K562 (cell line): ENCODE results near the gene ZNF558. TPM values are rescaled to one million over a fixed set of nuclear protein-coding genes. Genes with fewer than 3 reads are reported as not detected.
A peak's percentile ranks its signal among the peaks of the same experiment; 100 is the strongest.

Experiments used
- AFF4 ChIP-seq: sonication (generic); formaldehyde crosslinking; IDR thresholded peaks from 2 replicates; pipeline ENCODE4 v1.8.0; 2023; ENCODE audit warnings: mild to moderate bottlenecking, missing genetic modification reagents
- ARID3B ChIP-seq: fragments of 250-450 bp; sonication (Bioruptor Pico); IDR thresholded peaks from 2 replicates; pipeline ENCODE4 v1.4.0; 2020; ENCODE audit warnings: borderline replicate concordance
- BCOR ChIP-seq: fragments of 450-650 bp; IDR thresholded peaks from 2 replicates; pipeline ENCODE4 v1.6.1; 2016
- CREBBP ChIP-seq: IDR thresholded peaks from one replicate; pipeline ENCODE4 v1.6.1; 2012; ENCODE audit warnings: low read depth, mild to moderate bottlenecking, control low read depth, inconsistent platforms, low read length
- E2F5 ChIP-seq: sonication (generic); formaldehyde crosslinking; IDR thresholded peaks from 2 replicates; pipeline ENCODE4 v1.8.0; 2022; ENCODE audit warnings: mild to moderate bottlenecking, missing genetic modification reagents
- NFRKB ChIP-seq: fragments of 450-650 bp; IDR thresholded peaks from 2 replicates; pipeline ENCODE4 v1.6.1; 2016; ENCODE audit warnings: low read depth
- SMARCA4 ChIP-seq: fragments of 450-650 bp; IDR thresholded peaks from 2 replicates; pipeline ENCODE4 v1.6.1; 2016
- SNIP1 ChIP-seq: fragments of 450-650 bp; IDR thresholded peaks from 2 replicates; pipeline ENCODE4 v1.7.1; 2017; ENCODE audit warnings: low read depth, mild to moderate bottlenecking
- SPI1 ChIP-seq: IDR thresholded peaks from 2 replicates; pipeline ENCODE4 v1.6.1; 2011; ENCODE audit warnings: low read depth, low read length, control low read depth, borderline replicate concordance
- ZFP1 ChIP-seq: fragments of 450-650 bp; formaldehyde crosslinking; IDR thresholded peaks from 2 replicates; pipeline ENCODE4 v1.4.0; 2020; ENCODE audit warnings: mild to moderate bottlenecking, mixed read lengths
- ZNF121 ChIP-seq: sonication (generic); formaldehyde crosslinking; conservative IDR thresholded peaks from 2 replicates; pipeline ENCODE4 v1.8.0; 2022; ENCODE audit warnings: missing genetic modification reagents
- ZNF239 ChIP-seq: fragments of 250-450 bp; sonication (Bioruptor Pico); IDR thresholded peaks from 2 replicates; pipeline ENCODE4 v1.4.0; 2020; ENCODE audit warnings: mild to moderate bottlenecking
- ZNF699 ChIP-seq: fragments of 250-450 bp; sonication (Bioruptor Pico); IDR thresholded peaks from 2 replicates; pipeline ENCODE4 v1.8.0; 2021; ENCODE audit warnings: mild to moderate bottlenecking, moderate library complexity; ENCODE audit not compliant: insufficient replicate concordance
- polyA plus RNA-seq, 8 experiments: library from polyadenylated mRNA; depleted of rRNA in 4 of 8; stranded (reverse) in 5 of 8; unstranded in 3 of 8; fragments of >200 nt; fragmentation: Nextera tagmentation in 2 of 8; fragmentation: Illumina TruSeq in 1 of 8; extraction: Ambion mirVana in 2 of 8; extraction: Trizol in 1 of 8; gene quantifications; 2 replicates each; pipeline versions ENCODE4 v1.2.1 to v1.2.3, GENCODE V29; 2011 to 2014; ENCODE audit warnings: inconsistent platforms in 1 of 8, missing spikeins in 1 of 8
- total RNA-seq, 7 experiments: library from RNA; depleted of rRNA in 6 of 7; stranded (reverse); fragments of >200 nt in 6 of 7; fragmentation: Illumina TruSeq in 2 of 7; extraction: Trizol in 2 of 7; gene quantifications; 2 replicates each; pipeline versions ENCODE4 v1.2.1 to v1.2.3, GENCODE V29; 2011 to 2021; ENCODE audit warnings: low replicate concordance in 1 of 7
- TF ChIP-seq, protein P1 (sequence below): fragments of 250-450 bp; sonication (Bioruptor Pico); IDR thresholded peaks from 2 replicates; pipeline ENCODE4 v1.5.0; 2020; ENCODE audit warnings: mild to moderate bottlenecking
- TF ChIP-seq, protein P2 (sequence below): sonication (generic); IDR thresholded peaks from 2 replicates; pipeline ENCODE4 v1.6.1; 2016

ZNF558 gene
- total and polyA plus RNA-seq, 9 of the 15 experiments (the other 6 are each of a cell fraction or from before 2014, with no cell fraction given) = 5.4 to 47.6 (median 21.2) TPM

GRCh38 chr19:8832132-8833021 is at the start of gene ZNF558, which contains the start of gene MBD3L1 (continued):
- TF ChIP-seq ZNF121 (CRISPR knock-in tag) = no peak
- TF ChIP-seq SMARCA4 = no peak
- TF ChIP-seq ZFP1 = no peak
- TF ChIP-seq, protein P1, sequence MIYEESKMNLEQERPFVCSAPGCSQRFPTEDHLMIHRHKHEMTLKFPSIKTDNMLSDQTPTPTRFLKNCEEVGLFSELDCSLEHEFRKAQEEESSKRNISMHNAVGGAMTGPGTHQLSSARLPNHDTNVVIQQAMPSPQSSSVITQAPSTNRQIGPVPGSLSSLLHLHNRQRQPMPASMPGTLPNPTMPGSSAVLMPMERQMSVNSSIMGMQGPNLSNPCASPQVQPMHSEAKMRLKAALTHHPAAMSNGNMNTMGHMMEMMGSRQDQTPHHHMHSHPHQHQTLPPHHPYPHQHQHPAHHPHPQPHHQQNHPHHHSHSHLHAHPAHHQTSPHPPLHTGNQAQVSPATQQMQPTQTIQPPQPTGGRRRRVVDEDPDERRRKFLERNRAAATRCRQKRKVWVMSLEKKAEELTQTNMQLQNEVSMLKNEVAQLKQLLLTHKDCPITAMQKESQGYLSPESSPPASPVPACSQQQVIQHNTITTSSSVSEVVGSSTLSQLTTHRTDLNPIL (CRISPR knock-in tag) = no peak
- TF ChIP-seq AFF4 (CRISPR knock-in tag) = no peak
- TF ChIP-seq CREBBP = no peak
- no peak for TF ChIP-seq BCOR
- no peak for TF ChIP-seq E2F5 (CRISPR knock-in tag)
- TF ChIP-seq, protein P2, sequence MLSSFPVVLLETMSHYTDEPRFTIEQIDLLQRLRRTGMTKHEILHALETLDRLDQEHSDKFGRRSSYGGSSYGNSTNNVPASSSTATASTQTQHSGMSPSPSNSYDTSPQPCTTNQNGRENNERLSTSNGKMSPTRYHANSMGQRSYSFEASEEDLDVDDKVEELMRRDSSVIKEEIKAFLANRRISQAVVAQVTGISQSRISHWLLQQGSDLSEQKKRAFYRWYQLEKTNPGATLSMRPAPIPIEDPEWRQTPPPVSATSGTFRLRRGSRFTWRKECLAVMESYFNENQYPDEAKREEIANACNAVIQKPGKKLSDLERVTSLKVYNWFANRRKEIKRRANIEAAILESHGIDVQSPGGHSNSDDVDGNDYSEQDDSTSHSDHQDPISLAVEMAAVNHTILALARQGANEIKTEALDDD = 0 out of 2 replicates have a peak, but pooled peaks have one; percentile 25
- no peak for TF ChIP-seq ZNF699 (CRISPR knock-in tag)
- TF ChIP-seq SPI1 = peak; percentile 42; the same call in 1 of the 2 replicates
- TF ChIP-seq ARID3B (CRISPR knock-in tag) = no peak
- TF ChIP-seq NFRKB = no peak
- TF ChIP-seq ZNF239 (CRISPR knock-in tag) = no peak
- TF ChIP-seq SNIP1 = no peak
